NOMO-1 (cell line): ENCODE data around the gene ZNF335.

ENCODE experiments used
- DNase-seq, 2 experiments: peaks; one replicate each; lab custom pipeline; 2025; ENCODE audit not compliant: unreplicated experiment in 2 of 2; lab: John Stamatoyannopoulos, UW

The ZNF335 gene

DNA sequence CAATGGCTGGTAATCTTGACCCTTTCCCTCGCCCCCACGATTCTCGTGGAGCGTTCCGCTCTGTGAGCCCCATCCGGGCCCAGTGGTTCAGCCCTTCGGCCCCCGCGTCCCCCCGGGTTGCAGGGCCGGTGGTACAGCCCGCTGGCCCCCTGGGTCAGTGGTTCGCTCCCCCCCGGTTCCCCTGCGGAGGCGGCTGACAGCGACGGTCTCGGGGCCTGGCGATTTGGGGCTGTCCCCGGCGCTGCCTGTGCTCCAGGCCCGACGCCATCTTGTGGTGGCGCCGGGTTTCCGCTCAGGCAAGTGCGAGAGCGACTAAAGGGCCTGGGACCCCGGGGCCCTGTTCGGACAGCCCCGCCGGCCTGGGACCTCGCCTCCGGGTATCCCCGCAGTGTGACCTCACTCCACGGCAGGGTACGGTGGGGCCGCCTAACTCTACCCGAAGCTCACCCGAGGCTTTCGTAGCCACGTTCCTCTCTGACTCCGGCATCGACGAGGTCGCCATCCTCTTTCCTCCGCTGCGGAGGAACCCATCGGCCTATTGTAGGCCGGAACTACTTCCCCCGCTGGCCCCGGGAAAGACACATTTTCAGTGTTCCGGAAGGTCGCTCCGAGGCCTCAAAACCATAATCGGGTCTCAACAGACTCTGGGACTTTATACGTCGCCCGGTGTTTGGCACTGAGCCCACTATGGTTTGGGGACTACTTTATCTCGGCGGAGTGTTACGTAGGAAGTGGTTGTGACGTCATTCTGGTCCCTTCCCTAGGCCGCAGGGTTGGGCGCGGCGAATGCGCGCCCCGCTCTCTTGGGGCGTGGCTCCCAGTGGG is at the start of gene ZNF335:
Gene ZNF335, minus strand, starts transcription at position 529 of the 825 bp plus-strand sequence. CDS start 793 bp downstream, outside the sequence.
- DNase-seq = peak; percentile 90 to 94

DNA sequence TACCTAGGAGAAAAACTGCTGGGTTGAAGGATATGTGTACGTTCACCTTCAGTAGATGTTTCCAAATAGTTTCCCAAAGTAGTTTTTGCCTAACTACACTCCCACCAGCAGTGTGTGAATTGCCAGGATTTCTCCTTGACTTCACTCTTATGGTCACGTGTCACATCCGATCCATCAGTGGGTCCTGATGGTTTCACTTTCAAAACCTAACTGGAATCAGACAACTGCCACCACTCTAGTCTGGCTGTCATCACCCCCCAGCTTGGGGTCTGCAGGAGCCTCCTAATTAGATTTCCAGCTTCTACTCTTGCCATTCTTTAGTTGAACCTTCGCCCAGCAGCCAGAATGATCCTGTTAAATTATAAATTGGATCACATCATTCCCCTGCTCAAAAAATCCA is 48.6 kb upstream of the ZNF335 start:
- DNase-seq = no peak

- DNase-seq = no peak
These were observed 46.6 kb upstream of the ZNF335 start for GRCh38 chr20:46018611-46019010.

- no peak for DNase-seq
These were observed 46.1 kb upstream of the ZNF335 start for GRCh38 chr20:46018112-46018511.

DNA sequence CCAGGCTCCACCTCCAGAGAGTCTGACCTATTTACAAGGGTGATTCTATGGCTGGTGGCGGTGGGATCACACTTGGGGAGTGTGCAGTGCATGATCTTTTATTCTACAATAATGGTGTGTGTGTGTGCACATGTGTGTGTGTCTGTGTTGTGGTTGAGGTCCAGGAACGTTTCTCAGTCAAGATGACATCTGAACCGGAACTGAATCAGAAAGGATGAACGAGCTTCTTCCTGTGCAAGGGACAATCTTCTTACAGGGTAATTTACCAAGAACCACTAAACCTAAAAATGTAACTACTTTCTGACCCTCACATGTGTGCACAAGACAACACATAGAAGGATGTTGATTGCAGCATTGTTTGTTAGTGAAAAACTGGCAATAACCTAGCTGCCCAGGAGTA is 45.3 kb upstream of the ZNF335 start:
- DNase-seq = no peak

DNA sequence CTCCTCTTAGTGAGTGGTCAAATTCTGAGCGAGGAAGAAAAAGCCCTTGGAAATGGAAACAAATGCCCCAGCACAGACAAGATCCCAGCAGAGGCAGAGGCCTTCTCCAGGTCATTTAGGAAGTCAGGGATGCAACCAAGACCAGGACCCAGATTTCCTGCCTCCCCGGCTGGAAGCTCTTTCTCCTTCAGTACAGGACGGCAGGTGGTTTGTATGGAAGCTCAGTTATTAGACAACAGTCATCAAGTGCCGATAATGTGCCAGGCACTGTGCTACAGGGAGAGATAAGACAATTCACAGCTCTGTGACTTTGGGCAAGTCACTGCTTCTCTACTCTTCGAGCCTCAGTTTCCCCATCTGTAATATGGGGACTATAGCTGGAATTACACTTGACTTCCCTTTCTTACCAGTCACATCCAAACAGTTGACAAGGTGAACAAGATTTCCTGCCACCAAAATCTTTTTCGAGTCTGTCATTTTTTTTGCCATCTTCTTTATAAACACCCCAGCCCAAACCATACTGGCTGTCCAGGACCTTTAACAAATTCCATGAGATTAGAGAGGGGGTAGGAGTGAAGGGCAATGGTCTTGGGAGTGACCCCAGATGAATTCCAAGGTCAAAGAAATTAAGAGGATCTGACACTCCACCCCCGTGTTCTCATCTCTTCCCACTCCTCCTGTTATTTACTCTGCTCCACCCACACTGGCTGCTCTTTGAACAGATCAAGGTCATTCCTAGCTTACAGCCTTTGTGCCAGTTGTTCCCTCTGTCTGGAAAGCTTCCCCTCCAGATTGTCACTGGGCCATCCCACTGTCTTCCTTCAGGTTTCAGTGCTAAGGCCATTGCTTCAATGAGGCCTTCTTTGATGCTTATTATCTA is 42.8 kb upstream of the ZNF335 start:
- no peak for DNase-seq

- peak; percentile 53 to 57 for DNase-seq
These were observed 42.0 kb upstream of the ZNF335 start for GRCh38 chr20:46013829-46014516.

DNA sequence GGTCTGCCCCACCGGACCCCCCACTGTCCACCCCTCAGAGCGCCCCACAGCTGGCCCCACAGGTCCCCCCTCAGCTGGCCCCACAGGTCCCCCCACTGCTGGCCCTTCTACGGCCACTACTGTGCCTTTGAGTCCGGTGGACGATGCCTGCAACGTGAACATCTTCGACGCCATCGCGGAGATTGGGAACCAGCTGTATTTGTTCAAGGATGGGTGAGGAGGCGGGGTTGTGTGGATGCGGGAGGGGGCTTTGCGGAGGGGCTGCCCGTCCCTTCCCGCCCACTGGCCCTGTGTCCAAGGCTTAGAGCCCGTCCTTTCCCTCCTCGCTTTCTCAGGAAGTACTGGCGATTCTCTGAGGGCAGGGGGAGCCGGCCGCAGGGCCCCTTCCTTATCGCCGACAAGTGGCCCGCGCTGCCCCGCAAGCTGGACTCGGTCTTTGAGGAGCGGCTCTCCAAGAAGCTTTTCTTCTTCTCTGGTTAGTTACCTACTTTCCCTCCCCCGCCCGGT is 41.4 kb upstream of the ZNF335 start:
- DNase-seq = no peak

- DNase-seq = no peak
These were observed 40.9 kb upstream of the ZNF335 start for GRCh38 chr20:46012921-46013320.

- DNase-seq = peak in 1 of 2 experiments; percentile 19
These were observed 39.9 kb upstream of the ZNF335 start for GRCh38 chr20:46011631-46012482.

DNA sequence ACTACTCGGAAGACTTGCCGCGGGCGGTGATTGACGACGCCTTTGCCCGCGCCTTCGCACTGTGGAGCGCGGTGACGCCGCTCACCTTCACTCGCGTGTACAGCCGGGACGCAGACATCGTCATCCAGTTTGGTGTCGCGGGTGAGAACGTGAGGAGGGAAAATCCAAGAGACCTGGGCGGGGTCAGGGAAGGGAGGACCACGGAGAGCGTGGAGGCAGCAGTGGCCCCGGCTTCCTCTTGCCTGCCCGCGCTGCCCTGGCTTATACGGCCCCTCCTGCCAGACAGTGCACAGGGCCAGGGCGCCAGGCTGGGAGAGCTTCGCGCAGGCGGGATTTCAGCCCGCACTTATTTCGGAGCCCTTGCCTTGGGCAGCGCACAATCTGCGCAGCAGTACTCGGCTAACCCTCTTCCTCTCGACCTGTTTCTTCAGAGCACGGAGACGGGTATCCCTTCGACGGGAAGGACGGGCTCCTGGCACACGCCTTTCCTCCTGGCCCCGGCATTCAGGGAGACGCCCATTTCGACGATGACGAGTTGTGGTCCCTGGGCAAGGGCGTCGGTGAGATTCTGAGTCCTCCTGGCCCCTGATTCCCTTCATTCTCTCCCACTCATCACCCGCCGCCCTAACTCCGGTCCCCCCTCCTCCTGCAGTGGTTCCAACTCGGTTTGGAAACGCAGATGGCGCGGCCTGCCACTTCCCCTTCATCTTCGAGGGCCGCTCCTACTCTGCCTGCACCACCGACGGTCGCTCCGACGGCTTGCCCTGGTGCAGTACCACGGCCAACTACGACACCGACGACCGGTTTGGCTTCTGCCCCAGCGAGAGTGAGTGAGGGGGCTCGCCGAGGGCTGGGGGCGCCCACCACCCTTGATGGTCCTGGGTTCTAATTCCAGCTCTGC is 38.7 kb upstream of the ZNF335 start:
- no peak for DNase-seq

- no peak for DNase-seq
These were observed 37.8 kb upstream of the ZNF335 start for GRCh38 chr20:46009816-46010215.

- DNase-seq = no peak
These were observed 35.7 kb upstream of the ZNF335 start for GRCh38 chr20:46007671-46008070.

GRCh38 chr20:46006964-46007363 is 35.0 kb upstream of the ZNF335 start:
- no peak for DNase-seq

DNA sequence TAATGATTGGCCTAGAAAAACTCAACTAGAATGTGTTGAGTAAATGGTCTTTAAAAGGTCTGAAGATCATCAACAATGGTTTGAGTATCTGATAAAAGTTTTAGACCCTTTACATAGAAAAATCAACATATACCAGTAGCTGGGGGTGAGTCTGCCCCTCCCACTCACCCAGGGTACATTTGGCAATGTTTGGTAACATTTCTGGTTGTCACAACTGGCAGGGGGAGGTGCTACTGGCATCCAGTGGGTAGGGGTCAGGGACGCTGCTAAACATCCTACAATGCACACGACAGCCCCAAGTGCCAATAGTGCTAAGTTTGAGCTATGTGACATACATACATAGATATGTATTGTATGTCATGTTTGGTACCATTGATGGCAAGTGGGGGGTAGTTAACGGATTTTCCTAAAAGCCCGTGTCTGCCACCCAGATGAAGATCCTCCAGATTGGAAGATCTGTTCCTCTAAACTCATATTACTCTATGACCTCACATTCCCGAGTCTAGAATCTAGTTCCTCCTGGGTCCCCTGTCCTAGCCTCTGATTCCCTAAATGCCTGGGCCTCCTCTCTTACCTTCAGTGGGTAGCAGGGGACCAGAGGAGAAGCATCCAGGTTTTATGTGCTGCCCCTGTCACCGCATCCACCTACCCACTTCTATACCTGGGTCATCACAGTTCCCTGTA is 34.2 kb upstream of the ZNF335 start:
- no peak for DNase-seq

DNA sequence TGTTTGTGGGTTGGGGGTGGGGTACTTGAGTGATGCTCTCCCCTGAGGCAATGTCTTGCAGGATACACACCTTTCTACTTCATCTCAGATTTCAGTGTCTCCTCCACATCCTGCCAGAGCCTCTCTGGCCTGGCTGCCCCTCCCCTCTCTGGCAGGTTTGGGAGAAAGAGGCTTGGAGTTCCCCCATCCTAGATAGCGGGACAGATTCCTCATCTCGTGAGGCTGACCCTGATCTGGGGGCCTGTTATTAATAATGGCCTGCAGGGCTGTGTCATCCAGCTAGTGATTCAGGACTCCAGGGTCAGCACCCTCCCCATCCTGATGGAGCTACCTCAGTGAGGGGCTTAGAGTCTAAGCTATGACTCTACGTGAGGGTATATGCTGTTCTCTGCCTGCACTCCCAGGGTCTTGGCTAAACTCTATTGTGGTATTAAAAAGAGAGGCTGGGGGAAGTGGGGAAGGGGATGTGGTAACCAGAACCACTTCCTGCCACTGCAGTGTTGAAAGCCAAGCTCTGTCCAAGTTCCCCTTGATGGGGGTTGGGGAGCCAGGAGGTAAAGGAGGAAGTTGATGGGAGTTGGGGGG is 33.0 kb upstream of the ZNF335 start:
- peak; percentile 83 to 89 for DNase-seq

- no peak for DNase-seq
These were observed 32.2 kb upstream of the ZNF335 start for GRCh38 chr20:46004187-46004586.

- DNase-seq = no peak
These were observed 30.0 kb upstream of the ZNF335 start for GRCh38 chr20:46002008-46002407.
